Measurements from ENCODE around the gene CPE.
A peak's percentile ranks its signal among the peaks of the same experiment; 100 is the strongest.

The CPE gene

GRCh38 chr4:165378398-165378744 is 437 bp upstream of the CPE start:
- peak overlapping the region in 6 of 7 experiments; percentile 50 to 78 (median 62) for H3K4me3 ChIP-seq (ENCODE audit: control insufficient read depth in 1 of 7, extremely low read depth in 1 of 7, insufficient read depth in 4 of 7, low read depth in 2 of 7, low read length in 6 of 7)
- POLR2A ChIA-PET, result no interaction called here
- no peak overlapping the region for H3K27ac ChIP-seq (ENCODE audit: insufficient read depth in 1 of 2, low read depth in 1 of 2, low read length in 2 of 2, poor library complexity in 1 of 2, severe bottlenecking in 2 of 2)
- H3K9me3 ChIP-seq (ENCODE audit: control extremely low read depth in 1 of 5, control insufficient read depth in 4 of 5, insufficient read depth in 2 of 5, low read depth in 1 of 5, low read length in 4 of 5), result no peaks in the 10 kb centered on the region
- DNase-seq, result no peak
- H3K27me3 ChIP-seq (replicated peaks in 2 of 5; ENCODE audit: control insufficient read depth in 4 of 5, insufficient read depth in 5 of 5, low read length in 4 of 5), result peaks cover 4 to 34% (median 17%) of the 10 kb centered on the region in 5 experiments
- H3K4me1 ChIP-seq (ENCODE audit: control extremely low read depth in 1 of 4, control insufficient read depth in 4 of 4, insufficient read depth in 4 of 4, low read length in 3 of 4), result peaks cover 0 to 9% (median 8%) of the 10 kb centered on the region in 4 experiments
- CTCF ChIA-PET, result interaction anchor here (1.7 to 2.9 kb wide), 2 partner anchors 19 to 23 kb away, joined by 5 to 9 read pairs; no protein-coding TSS in a partner anchor
- H3K36me3 ChIP-seq (ENCODE audit: control insufficient read depth in 4 of 4, insufficient read depth in 4 of 4, low read length in 3 of 4), result no peaks in the 10 kb centered on the region
- WGBS (ENCODE audit: insufficient coverage), result no CpG with 5 or more reads among the region's 1 CpG

- H3K27me3 ChIP-seq (replicated peaks in 2 of 5; ENCODE audit: control insufficient read depth in 4 of 5, insufficient read depth in 5 of 5, low read length in 4 of 5), result peaks cover 4 to 34% (median 17%) of the 10 kb centered on the region in 5 experiments
- no peaks in the 10 kb centered on the region for H3K9me3 ChIP-seq (ENCODE audit: control extremely low read depth in 1 of 5, control insufficient read depth in 4 of 5, insufficient read depth in 2 of 5, low read depth in 1 of 5, low read length in 4 of 5)
- CTCF ChIA-PET, result interaction anchor here (1.6 to 2.9 kb wide), 2 partner anchors 8 to 24 kb away, joined by 4 to 9 read pairs; no protein-coding TSS in a partner anchor
- H3K36me3 ChIP-seq (ENCODE audit: control insufficient read depth in 4 of 4, insufficient read depth in 4 of 4, low read length in 3 of 4), result no peaks in the 10 kb centered on the region
- no peak for DNase-seq
- no peak overlapping the region for H3K27ac ChIP-seq (ENCODE audit: insufficient read depth in 1 of 2, low read depth in 1 of 2, low read length in 2 of 2, poor library complexity in 1 of 2, severe bottlenecking in 2 of 2)
- WGBS (ENCODE audit: insufficient coverage), result 85% methylated on average over 6 of the region's 11 CpGs
- peaks cover 0 to 9% (median 8%) of the 10 kb centered on the region in 4 experiments for H3K4me1 ChIP-seq (ENCODE audit: control extremely low read depth in 1 of 4, control insufficient read depth in 4 of 4, insufficient read depth in 4 of 4, low read length in 3 of 4)
- POLR2A ChIA-PET, result no interaction called here
- H3K4me3 ChIP-seq (ENCODE audit: control insufficient read depth in 1 of 7, extremely low read depth in 1 of 7, insufficient read depth in 4 of 7, low read depth in 2 of 7, low read length in 6 of 7), result peak overlapping the region in 1 of 7 experiments; percentile 78
Measured at GRCh38 chr4:165379678-165380064, 863 bp downstream of the CPE start.

DNA sequence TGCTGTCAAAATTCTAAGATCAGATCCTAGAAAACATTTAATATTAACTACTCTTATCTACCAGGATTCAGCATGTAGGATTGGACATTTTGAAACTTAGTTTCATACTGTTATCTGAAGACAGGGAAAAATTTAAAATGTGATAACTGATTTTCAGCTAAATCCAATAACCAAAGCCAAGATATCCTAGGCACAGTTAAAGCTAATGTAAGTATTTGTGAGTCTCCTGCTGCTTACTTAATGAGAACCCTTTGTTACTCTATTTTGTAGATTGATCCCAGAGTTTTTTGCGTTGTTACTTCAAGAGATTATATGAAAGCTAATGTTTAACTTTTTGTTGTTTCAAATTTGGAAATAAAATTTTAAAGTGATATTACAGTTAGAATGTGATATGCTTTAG is 2.0 kb downstream of the CPE start:
- Histone ChIP-seq H3K4me1 (ENCODE audit: control extremely low read depth in 1 of 4, control insufficient read depth in 4 of 4, insufficient read depth in 4 of 4, low read length in 3 of 4) (peaks cover 0 to 9% (median 8%) of the 10 kb centered on the region in 4 experiments), H3K9me3 (ENCODE audit: control extremely low read depth in 1 of 5, control insufficient read depth in 4 of 5, insufficient read depth in 2 of 5, low read depth in 1 of 5, low read length in 4 of 5) (no peaks in the 10 kb centered on the region), H3K36me3 (ENCODE audit: control insufficient read depth in 4 of 4, insufficient read depth in 4 of 4, low read length in 3 of 4) (no peaks in the 10 kb centered on the region), H3K27ac (ENCODE audit: insufficient read depth in 1 of 2, low read depth in 1 of 2, low read length in 2 of 2, poor library complexity in 1 of 2, severe bottlenecking in 2 of 2) (no peak overlapping the region), H3K4me3 (ENCODE audit: control insufficient read depth in 1 of 7, extremely low read depth in 1 of 7, insufficient read depth in 4 of 7, low read depth in 2 of 7, low read length in 6 of 7) (no peak overlapping the region), H3K27me3 (replicated peaks in 2 of 5; ENCODE audit: control insufficient read depth in 4 of 5, insufficient read depth in 5 of 5, low read length in 4 of 5) (peaks cover 3 to 34% (median 17%) of the 10 kb centered on the region in 5 experiments)
- DNase-seq, result no peak
- WGBS (ENCODE audit: insufficient coverage), result no CpG with 5 or more reads among the region's 1 CpG
- ChIA-PET CTCF (interaction anchor here (1.0 to 1.6 kb wide), 3 partner anchors 9 to 54 kb away, joined by 3 to 4 read pairs (median 4); no protein-coding TSS in a partner anchor), POLR2A (interaction anchor here (0.6 kb wide), 1 partner anchor 24 kb away, joined by 4 read pairs; no protein-coding TSS in a partner anchor)

- Histone ChIP-seq H3K4me1 (ENCODE audit: control extremely low read depth in 1 of 4, control insufficient read depth in 4 of 4, insufficient read depth in 4 of 4, low read length in 3 of 4) (peaks cover 0 to 9% (median 8%) of the 10 kb centered on the region in 4 experiments), H3K4me3 (ENCODE audit: control insufficient read depth in 1 of 7, extremely low read depth in 1 of 7, insufficient read depth in 4 of 7, low read depth in 2 of 7, low read length in 6 of 7) (no peak overlapping the region), H3K9me3 (ENCODE audit: control extremely low read depth in 1 of 5, control insufficient read depth in 4 of 5, insufficient read depth in 2 of 5, low read depth in 1 of 5, low read length in 4 of 5) (no peaks in the 10 kb centered on the region), H3K36me3 (ENCODE audit: control insufficient read depth in 4 of 4, insufficient read depth in 4 of 4, low read length in 3 of 4) (no peaks in the 10 kb centered on the region), H3K27me3 (replicated peaks in 2 of 5; ENCODE audit: control insufficient read depth in 4 of 5, insufficient read depth in 5 of 5, low read length in 4 of 5) (peaks cover 3 to 30% (median 14%) of the 10 kb centered on the region in 5 experiments), H3K27ac (ENCODE audit: insufficient read depth in 1 of 2, low read depth in 1 of 2, low read length in 2 of 2, poor library complexity in 1 of 2, severe bottlenecking in 2 of 2) (no peak overlapping the region)
- DNase-seq, result no peak
- POLR2A ChIA-PET, result no interaction called here
- WGBS (ENCODE audit: insufficient coverage), result 96% methylated on average over 3 of the region's 3 CpGs
- CTCF ChIA-PET, result interaction anchor here (0.6 to 1.5 kb wide), 2 partner anchors 26 to 63 kb away, joined by 3 read pairs; no protein-coding TSS in a partner anchor
Measured at GRCh38 chr4:165381821-165382373, 3.1 kb downstream of the CPE start.

DNA sequence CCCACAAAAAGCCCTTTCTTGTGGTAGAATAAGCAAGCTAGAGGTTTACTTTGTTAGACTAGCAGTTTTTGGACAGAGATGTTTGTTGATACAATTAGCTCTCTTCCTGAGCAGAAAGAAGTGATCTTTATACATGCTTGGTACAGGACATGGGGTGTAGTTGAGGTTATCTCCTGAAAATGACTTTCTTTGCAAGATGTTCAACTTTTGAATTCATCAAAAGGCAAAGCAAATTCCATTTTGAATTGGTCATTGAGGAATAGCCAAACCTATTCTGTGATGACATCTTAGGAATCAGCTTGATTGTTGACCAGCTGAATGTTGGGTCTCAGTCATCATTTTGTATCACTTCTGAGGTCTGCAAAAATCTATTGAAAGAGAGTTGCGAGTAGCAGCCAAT is 3.8 kb downstream of the CPE start:
- Histone ChIP-seq H3K9me3 (ENCODE audit: control extremely low read depth in 1 of 5, control insufficient read depth in 4 of 5, insufficient read depth in 2 of 5, low read depth in 1 of 5, low read length in 4 of 5) (no peaks in the 10 kb centered on the region), H3K27me3 (replicated peaks in 2 of 5; ENCODE audit: control insufficient read depth in 4 of 5, insufficient read depth in 5 of 5, low read length in 4 of 5) (peaks cover 3 to 30% (median 12%) of the 10 kb centered on the region in 5 experiments), H3K27ac (ENCODE audit: insufficient read depth in 1 of 2, low read depth in 1 of 2, low read length in 2 of 2, poor library complexity in 1 of 2, severe bottlenecking in 2 of 2) (no peak overlapping the region), H3K4me3 (ENCODE audit: control insufficient read depth in 1 of 7, extremely low read depth in 1 of 7, insufficient read depth in 4 of 7, low read depth in 2 of 7, low read length in 6 of 7) (no peak overlapping the region), H3K36me3 (ENCODE audit: control insufficient read depth in 4 of 4, insufficient read depth in 4 of 4, low read length in 3 of 4) (no peaks in the 10 kb centered on the region), H3K4me1 (ENCODE audit: control extremely low read depth in 1 of 4, control insufficient read depth in 4 of 4, insufficient read depth in 4 of 4, low read length in 3 of 4) (peaks cover 0 to 9% (median 8%) of the 10 kb centered on the region in 4 experiments)
- DNase-seq, result no peak
- CTCF ChIA-PET, result interaction anchor here (1.5 kb wide), 1 partner anchor 27 kb away, joined by 3 read pairs; no protein-coding TSS in a partner anchor
- POLR2A ChIA-PET, result no interaction called here
- no CpG with 5 or more reads among the region's 1 CpG for WGBS (ENCODE audit: insufficient coverage)

DNA sequence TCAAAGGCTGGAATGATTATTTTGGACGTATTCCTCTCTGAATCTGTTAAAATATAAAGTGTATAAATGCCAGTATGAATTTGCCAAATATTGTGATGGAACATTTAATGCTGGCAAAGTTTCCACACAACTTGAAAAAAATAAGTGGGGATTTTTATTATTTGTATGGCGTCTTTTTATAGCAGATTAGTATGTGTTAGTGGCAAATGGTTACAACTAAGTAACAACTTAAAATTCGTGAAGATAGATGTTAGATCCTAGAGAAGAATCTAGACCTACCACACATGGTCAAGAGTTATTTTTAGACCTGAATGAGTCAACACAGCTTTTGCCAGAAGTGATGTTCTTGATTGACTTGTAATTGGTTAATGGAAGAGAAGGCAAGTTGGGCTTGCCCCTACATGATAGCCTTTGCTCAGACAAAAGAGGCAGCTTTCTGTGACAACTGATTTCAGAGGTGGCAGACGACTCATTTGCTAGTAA is 4.8 kb downstream of the CPE start:
- ChIA-PET POLR2A (no interaction called here), CTCF (interaction anchor here (1.5 to 2.0 kb wide), 4 partner anchors 21 to 253 kb away, joined by 3 to 7 read pairs (median 4); no protein-coding TSS in a partner anchor)
- 92% methylated on average over 2 of the region's 4 CpGs for WGBS (ENCODE audit: insufficient coverage)
- peaks cover 0 to 20% (median 4%) of the 10 kb centered on the region in 5 experiments for H3K27me3 ChIP-seq (replicated peaks in 2 of 5; ENCODE audit: control insufficient read depth in 4 of 5, insufficient read depth in 5 of 5, low read length in 4 of 5)
- H3K4me1 ChIP-seq (ENCODE audit: control extremely low read depth in 1 of 4, control insufficient read depth in 4 of 4, insufficient read depth in 4 of 4, low read length in 3 of 4), result peaks cover 0 to 7% (median 5%) of the 10 kb centered on the region in 4 experiments
- no peak overlapping the region for H3K27ac ChIP-seq (ENCODE audit: insufficient read depth in 1 of 2, low read depth in 1 of 2, low read length in 2 of 2, poor library complexity in 1 of 2, severe bottlenecking in 2 of 2)
- no peak for DNase-seq
- no peaks in the 10 kb centered on the region for H3K36me3 ChIP-seq (ENCODE audit: control insufficient read depth in 4 of 4, insufficient read depth in 4 of 4, low read length in 3 of 4)
- no peak overlapping the region for H3K4me3 ChIP-seq (ENCODE audit: control insufficient read depth in 1 of 7, extremely low read depth in 1 of 7, insufficient read depth in 4 of 7, low read depth in 2 of 7, low read length in 6 of 7)
- no peaks in the 10 kb centered on the region for H3K9me3 ChIP-seq (ENCODE audit: control extremely low read depth in 1 of 5, control insufficient read depth in 4 of 5, insufficient read depth in 2 of 5, low read depth in 1 of 5, low read length in 4 of 5)

DNA sequence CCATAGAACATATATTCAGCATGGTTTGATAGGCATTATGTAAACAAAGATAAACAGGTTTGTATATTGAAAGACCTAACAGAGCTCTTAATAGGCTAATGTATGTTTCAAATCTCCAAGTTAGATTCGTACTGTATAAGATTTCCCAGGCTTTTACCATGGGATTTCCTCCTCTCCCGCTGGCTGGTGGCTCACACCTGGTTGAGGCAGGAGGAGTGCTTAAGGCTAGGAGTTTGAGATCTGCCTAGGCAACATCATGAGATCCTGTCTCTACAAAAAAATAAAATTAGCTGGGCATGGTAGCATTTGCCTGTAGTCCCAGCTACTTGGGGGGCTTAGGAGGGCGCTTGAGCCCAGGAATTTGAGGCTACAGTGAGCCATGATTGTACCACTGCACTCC is 5.4 kb downstream of the CPE start:
- Histone ChIP-seq H3K27ac (ENCODE audit: insufficient read depth in 1 of 2, low read depth in 1 of 2, low read length in 2 of 2, poor library complexity in 1 of 2, severe bottlenecking in 2 of 2) (no peak overlapping the region), H3K9me3 (ENCODE audit: control extremely low read depth in 1 of 5, control insufficient read depth in 4 of 5, insufficient read depth in 2 of 5, low read depth in 1 of 5, low read length in 4 of 5) (no peaks in the 10 kb centered on the region), H3K4me3 (ENCODE audit: control insufficient read depth in 1 of 7, extremely low read depth in 1 of 7, insufficient read depth in 4 of 7, low read depth in 2 of 7, low read length in 6 of 7) (no peak overlapping the region), H3K4me1 (ENCODE audit: control extremely low read depth in 1 of 4, control insufficient read depth in 4 of 4, insufficient read depth in 4 of 4, low read length in 3 of 4) (peaks cover 0 to 2% (median 2%) of the 10 kb centered on the region in 4 experiments), H3K36me3 (ENCODE audit: control insufficient read depth in 4 of 4, insufficient read depth in 4 of 4, low read length in 3 of 4) (no peaks in the 10 kb centered on the region), H3K27me3 (replicated peaks in 2 of 5; ENCODE audit: control insufficient read depth in 4 of 5, insufficient read depth in 5 of 5, low read length in 4 of 5) (peaks cover 0 to 17% (median 4%) of the 10 kb centered on the region in 5 experiments)
- ChIA-PET CTCF (interaction anchor here (1.1 to 2.0 kb wide), 4 partner anchors 21 to 254 kb away, joined by 3 to 7 read pairs (median 4); no protein-coding TSS in a partner anchor), POLR2A (no interaction called here)
- WGBS (ENCODE audit: insufficient coverage), result 100% methylated on average over 1 of the region's 3 CpGs
- no peak for DNase-seq
